ENCODE data around the gene C14orf180.

GRCh38 chr14:104561632-104562495, 17.7 kb upstream of the C14orf180 start:
- TF ChIP-seq CTCF (IDR thresholded peaks at IDR 0.05; ENCODE audit: low read depth, low read length) (no peak), EZH2phosphoT487 (IDR thresholded peaks at IDR 0.05; ENCODE audit: low read depth) (no peak)

Measured in OCI-LY3 (cell line).